Cortex of kidney (tissue), 1 donor: ENCODE data around the gene TMEM91.
A peak's percentile ranks its signal among the peaks of the same experiment; 100 is the strongest.
"Not testable (repeated sequence)": the region's sequence is repeated elsewhere in the genome, so short reads cannot be mapped to it uniquely, and the experiment has no call there.

Experiments used
- DNase-seq: peaks from one replicate; lab custom pipeline; 2025; lab: John Stamatoyannopoulos, UW

Gene TMEM91

DNA sequence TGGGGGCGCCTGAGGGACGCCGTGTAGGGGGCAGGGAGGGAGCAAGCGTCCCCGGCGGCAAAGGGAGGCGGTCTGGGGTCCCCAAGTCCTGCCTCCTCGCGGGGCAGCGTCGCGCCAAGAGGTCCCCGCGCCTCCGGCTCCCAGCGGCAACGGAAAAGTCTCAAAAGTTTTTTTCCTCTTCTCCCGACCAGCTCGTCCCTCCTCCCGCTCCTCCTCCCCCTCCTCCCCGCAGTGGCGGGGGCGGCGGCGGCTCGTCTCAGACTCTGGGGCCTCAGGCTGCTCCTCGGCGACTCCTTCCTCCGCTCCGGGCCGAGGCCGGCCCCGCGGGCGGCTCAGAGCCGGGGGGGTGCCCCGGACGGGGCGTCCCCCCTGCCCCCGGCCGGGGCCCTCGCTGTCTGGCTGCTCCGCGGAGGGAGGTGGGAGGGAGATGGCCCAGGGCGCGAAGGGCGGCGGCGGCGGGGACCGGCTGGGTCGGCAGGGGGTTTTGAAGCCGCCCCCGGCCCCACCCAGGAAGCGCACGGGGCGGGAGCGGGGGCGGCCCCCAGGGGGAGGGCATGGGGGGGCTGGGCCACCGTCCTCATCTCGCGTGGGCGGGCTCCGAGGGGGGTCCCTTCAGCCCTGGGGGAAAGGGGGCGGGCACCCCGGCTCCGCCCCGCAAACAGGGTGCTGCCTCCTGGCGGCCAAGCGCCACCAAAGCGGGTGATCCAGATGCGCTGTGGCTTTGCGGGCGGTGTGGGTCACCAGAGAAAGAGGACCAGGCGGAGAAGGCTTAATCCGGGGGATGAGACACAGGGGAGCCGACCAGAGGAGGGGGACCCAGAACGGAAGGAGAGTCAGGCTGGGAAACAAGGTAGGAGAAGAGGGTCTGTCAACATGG, 22.6 kb upstream of the TMEM91 start, which contains the start of gene TGFB1:
Gene TGFB1 (minus strand): TSS at position 457 of the 877 bp plus-strand sequence. CDS start 878 bp downstream, outside the sequence.
- no peak for DNase-seq

DNA sequence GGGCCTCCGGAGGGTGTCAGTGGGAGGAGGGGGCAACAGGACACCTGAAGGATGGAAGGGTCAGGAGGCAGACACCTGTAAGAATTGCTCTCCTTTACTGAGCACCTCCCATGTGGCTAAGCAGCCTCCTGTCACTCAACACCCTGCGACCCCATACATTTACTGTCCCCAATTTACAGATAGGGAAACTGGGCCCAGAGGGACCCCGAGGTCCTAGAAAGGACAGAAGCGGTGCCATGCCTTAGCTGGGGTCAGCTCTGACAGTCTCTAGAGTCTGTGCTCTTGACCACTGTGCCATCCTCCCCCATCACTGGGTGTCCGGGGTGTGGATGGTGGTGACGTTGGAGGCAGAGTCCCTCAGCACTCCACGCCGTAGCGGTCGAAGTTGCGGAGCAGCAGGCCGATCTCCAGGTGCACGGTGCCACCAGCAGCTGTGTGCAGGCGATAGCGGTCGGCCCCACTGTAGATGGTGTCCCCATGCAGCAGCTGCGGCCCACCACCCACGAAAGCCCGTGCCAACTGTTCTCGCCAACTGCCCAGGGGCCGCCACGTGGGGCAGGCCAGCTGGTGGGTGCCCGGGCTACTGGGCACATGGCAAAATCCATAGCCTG, 21.9 kb upstream of the TMEM91 start:
- no peak for DNase-seq

DNA sequence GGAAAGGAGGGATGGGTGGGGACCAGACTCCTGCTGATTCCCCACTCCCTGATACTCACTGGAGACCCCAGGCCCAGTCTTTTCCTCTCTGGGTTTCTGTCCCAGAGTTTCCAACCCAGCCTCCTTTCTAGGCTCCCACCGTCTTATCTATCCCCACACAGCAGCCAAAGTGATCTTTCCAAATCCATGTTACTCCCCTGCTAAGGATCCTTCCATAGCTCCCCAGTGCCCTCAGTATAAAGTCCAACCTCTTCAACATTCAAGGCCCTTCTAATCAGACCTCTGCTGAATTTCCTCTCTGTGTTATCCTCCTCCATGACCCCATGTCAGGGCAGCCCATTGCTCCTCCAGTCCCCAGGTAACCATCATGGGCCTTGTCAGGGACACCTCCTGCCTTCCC, 21.3 kb upstream of the TMEM91 start:
- DNase-seq, result no peak

- DNase-seq, result no peak
Measured at GRCh38 chr19:41355802-41356201, 20.5 kb upstream of the TMEM91 start.

GRCh38 chr19:41356984-41357739, 19.2 kb upstream of the TMEM91 start:
- no peak for DNase-seq

DNA sequence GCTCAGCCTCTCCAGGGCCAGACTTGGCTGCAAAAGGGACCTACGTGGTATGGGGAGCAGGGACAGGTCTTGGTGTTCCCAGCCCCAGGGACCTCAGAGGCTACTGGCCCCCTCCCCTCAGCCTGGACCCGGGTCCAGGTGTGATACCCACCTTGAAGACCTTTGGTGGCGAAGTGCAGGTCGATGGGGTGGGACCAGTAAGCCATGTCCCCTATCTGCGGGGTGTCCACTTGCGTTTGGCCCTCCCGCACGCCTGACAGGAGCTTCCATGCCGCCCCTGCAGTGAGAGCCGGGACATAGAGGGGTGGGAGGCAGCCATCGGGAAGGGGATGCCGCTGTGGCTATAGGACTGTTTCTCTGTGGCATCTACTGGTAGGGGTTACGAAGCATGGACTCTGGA, 18.6 kb upstream of the TMEM91 start:
- no peak for DNase-seq

DNA sequence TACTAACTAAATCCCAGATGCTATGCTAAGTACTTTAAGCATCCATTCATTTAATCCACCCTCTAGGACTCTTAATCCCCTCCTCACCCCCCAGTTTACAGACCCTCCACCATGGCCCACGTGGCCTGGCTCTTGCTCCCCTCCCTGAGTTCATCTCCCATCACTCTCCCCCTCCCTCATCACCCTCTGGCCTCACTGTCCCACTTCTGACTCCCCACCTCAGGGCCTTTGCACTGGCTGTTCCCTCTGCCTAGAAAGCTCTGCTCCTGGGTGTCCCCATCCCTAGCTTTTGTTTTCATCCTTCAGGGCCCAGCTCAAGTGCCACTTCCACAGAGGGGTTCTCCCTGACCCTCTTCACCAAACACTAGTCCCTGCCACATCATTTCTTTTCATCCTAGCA, 16.6 kb upstream of the TMEM91 start:
- no peak for DNase-seq

- no peak for DNase-seq
Measured at GRCh38 chr19:41362143-41362847, 14.0 kb upstream of the TMEM91 start.

- no peak for DNase-seq
Measured at GRCh38 chr19:41363371-41363752, 13.0 kb upstream of the TMEM91 start.

- peak; percentile 99 for DNase-seq
Measured at GRCh38 chr19:41363753-41364523, 12.4 kb upstream of the TMEM91 start, which contains the start of gene B9D2. Gene B9D2 (minus strand): TSS chr19:41364149. CDS start chr19:41363519, 630 bp downstream.

DNA sequence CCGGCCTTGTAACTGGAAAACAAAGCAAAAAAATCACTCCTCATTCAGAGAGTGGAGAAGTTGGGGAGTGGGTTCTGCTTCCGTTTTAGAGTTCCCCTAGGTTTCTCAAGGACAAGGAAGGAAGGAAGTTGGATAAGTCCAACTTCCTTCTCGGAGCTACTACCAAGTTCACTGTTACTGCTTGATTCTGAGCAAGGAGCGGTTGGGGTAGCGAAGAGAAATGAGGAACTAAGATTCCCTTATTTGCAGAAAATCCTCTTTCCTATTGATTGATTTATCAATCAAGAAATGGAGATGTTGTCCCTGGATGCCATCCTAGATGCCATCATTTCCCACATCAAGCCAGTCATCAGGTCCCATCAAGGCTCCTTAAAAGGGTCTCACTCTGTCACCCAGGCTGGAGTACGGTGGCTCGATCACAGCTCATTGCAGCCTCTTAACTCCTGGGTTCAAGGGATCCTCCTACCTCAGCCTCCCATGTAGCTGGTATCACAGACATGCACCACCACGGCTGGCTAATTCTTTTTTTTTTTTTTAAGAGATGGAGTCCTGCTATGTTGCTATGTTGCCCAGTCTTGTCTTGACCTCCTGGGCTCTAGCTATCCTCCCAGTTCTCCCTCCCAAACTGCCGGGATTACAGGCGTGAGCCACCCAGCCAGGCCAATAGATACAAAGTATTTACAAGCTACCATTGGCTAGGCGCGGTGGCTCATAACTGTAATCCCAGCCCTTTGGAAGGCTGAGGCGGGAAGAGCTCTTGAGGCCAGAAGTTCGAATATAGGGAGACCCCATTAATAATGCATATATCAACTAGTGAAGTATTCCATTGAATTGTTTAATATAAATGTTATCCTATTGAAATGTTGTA, 11.6 kb upstream of the TMEM91 start:
- no peak for DNase-seq

DNA sequence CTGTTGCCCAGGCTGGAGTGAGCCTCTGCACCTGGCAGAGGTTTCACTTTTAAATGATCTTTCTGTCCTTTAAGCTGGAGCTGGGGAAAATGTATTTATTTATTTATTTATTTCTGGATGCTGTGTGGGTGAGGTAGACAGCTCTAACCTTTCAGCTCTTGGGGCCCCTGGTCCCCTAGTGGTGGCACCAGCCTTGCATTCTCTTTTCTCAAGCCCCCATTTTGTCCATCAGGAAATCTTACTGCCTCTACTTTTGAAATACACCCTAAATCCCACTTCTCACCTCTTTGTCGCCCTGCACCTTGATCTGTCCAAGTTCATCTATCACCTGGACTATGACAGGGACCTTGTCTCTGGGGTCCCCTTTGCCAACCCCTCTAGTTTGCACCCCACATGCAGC, 10.2 kb upstream of the TMEM91 start:
- no peak for DNase-seq

GRCh38 chr19:41367848-41368301, 8.5 kb upstream of the TMEM91 start:
- DNase-seq, result no peak

GRCh38 chr19:41369769-41370168, 6.6 kb upstream of the TMEM91 start:
- no peak for DNase-seq

DNA sequence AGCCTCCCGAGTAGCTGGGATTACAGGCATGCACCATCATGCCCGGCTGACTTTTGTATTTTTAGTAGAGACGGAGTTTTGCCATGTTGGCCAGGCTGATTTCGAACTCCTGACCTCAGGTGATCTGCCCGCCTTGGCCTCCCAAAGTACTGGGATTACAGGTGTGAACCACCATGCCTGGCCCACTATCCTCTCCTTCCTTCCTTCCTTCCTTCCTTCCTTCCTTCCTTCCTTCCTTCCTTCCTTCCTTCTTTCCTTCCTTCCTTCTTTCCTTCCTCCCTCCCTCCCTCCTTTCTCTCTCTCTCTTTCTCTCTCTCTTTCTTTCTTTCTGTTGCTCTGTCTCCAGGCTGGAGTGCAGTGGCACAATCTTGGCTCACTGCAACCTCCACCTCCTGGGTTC, 5.2 kb upstream of the TMEM91 start:
- not testable (repeated sequence) for DNase-seq

DNA sequence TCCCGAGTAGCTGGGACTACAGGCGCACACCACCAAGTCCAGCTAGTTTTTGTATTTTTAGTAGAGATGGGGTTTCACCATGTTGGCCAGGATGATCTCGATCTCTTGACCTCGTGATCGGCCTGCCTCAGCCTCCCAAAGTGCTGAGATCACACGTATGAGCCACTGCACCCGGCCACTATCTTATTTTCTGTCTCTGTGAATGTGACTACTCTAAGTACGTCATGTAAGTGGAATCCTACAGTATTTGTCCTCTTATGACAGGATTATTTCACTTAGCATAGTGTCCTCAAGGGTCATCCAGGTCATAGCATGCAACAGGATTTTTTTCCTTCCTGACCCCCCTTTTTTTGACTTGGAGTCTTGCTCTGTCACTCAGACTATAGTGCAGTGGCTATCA, 4.8 kb upstream of the TMEM91 start:
- no peak for DNase-seq

DNA sequence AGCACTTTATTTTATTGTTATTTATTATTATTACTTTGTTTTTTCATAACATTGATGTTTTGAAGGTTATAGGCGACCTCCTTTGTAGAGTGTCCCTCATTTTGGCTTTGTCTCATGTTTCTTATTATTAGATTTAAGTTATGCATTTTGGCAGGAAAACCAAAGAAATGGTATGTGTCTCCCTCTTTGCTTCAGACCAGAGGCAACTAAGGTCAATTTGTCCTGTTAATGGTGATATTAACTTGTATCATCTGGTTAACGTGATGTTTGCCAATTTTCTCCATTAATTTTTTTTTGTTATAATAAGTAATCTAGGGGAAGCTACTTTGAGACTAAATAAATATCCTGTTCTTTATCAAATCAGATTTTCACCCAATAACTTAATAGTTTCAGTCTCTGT, 3.8 kb upstream of the TMEM91 start:
- no peak for DNase-seq

GRCh38 chr19:41373993-41374392, 2.3 kb upstream of the TMEM91 start:
- no peak for DNase-seq

DNA sequence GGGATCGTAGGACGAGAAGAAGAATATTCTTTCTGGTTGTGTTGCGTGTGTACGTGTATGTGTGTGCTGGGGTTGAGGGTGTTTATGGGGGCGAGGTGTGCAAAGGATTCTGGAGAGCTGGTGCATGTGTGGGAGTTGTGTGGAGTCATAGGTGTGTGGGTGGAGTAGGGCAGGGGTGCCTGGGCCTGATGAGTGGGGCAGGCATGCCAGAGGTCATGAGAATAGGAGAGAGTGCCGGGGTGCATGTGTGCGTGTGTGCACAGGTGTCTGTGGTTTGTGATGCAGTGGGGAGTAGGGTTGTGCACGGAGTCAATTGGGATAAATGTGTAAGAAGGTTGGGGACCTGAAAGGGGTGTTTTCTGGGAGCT, 649 bp downstream of the TMEM91 start:
- no peak for DNase-seq
